Caki2 (cell line): ENCODE measurements around the gene SLC25A12. TPM values are rescaled to one million over a fixed set of nuclear protein-coding genes. Genes with fewer than 3 reads are reported as not detected.

Experiments used
- DNase-seq: peaks from one replicate; pipeline ENCODE4 v3.0.0-alpha.2; 2015; ENCODE audit warnings: low read depth
- in situ Hi-C: cut with HindIII; loops from 2 replicates; pipeline ENCODE4 v1.10.0; 2016; ENCODE audit warnings: low sequenced_read_pairs, low pct_unique_long_range_greater_than_20kb, mixed read lengths
- total RNA-seq: library from RNA; depleted of rRNA; stranded (reverse); fragments of >200 nt; shearing (Covaris generic); gene quantifications from 2 replicates; pipeline ENCODE4 v1.2.3, GENCODE V29; 2014; ENCODE audit warnings: low replicate concordance

The SLC25A12 gene
- total RNA-seq, 1 experiment from 2014 or later: 19.3 TPM

DNA sequence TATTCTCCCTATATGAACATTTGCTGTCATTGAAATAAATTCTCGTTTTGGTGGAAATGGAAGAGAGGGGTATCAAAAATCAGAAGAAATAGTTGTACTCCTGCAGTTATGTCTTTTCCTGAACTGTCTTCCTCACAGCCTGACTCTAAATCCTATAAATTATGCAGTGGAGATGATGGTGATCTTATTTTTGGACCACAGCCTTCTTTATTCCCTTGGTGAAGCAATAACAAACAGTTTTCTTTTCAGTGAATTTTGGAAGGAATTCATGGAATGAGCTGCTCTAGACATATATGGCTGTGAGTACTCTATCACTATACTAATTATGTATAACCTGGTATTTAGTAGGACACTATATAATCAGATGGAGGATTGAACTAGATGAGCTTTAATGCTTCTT, 1.7 kb upstream of the SLC25A12 start:
- DNase-seq: no peak
- in situ Hi-C loops: no loop called here

DNA sequence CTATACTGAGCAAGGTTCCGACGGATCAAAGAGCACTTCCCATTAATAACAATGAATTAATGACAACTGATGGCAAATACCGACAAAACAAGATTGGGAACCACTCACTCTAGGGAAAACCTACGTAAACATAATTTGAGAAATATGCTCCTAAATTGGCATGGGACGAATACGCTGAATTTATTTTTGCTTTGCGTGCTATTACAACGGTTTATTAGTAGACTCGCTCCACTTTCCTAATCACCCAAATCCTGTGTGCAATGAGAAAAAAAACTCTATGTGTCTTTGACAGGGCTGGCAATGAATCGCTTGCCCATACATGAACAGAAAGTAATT, 536 bp upstream of the SLC25A12 start:
- DNase-seq: no peak
- in situ Hi-C loops: no loop called here

DNA sequence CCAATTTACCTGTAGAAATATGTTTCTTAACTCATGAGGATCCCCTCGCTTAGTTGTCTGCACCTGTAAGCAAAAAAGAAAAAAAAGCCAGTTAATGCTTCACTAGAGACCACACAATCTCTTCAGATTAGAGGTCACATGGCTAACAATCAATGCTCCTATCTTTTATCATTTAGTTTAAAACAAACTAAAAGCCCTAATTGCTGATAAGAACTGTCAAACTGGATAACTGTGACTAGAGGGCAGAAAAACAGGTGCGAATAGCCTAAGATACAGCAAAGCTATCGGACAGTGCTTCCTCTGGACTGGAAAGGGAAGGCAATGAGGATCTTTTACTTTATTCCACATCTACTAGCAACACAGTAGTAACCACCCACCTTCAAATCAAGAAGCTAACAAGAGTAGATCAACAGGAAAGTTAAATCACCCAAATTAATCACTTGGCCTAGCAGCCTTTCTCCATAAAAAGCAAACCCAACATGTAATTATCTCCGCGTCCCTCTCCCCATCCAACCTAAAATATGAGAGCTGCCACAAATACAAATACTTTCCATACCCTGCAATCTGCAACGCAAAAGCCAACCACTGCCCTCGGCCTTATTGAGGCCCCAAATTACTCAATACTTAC, 734 bp downstream of the SLC25A12 start:
- DNase-seq: peak; percentile 8
- in situ Hi-C loops: no loop called here

DNA sequence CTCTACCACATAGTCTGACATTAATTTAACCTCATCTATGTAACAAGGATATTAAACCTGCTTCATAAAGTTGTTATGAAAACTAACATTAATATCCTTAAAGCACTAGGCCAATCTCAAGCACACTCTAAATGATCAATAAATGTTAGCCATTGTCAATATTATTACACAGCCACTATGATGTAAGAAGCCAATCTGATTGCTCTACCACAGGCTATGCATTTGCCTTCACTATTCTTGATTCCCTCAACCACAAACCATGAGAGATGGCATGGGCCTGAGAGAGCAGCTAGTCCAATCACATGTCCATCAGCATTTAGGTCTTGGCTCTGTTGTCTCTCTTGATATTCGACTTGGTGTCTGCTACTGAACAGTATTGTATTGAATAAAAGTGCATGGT, 4.2 kb downstream of the SLC25A12 start:
- in situ Hi-C loops: no loop called here
- no peak for DNase-seq

DNA sequence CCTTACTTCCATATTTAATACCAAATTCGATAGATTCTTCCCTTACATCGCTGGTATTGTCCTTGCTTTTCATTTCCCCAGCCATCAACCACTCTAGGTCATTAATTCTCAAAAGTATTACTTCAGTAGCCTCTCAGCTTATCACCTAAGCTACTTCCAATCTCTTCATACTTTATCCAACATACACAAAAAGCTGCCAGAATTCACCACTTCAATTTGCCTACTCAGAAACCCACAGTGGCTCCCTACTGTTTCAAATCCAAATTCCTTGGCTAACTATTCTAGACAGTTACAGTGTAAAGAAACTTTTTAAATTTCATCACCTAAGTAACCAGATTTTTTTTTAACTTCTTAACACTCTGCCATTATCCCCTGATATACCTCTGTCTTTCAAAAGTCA, 4.7 kb downstream of the SLC25A12 start:
- in situ Hi-C loops: no loop called here

DNA sequence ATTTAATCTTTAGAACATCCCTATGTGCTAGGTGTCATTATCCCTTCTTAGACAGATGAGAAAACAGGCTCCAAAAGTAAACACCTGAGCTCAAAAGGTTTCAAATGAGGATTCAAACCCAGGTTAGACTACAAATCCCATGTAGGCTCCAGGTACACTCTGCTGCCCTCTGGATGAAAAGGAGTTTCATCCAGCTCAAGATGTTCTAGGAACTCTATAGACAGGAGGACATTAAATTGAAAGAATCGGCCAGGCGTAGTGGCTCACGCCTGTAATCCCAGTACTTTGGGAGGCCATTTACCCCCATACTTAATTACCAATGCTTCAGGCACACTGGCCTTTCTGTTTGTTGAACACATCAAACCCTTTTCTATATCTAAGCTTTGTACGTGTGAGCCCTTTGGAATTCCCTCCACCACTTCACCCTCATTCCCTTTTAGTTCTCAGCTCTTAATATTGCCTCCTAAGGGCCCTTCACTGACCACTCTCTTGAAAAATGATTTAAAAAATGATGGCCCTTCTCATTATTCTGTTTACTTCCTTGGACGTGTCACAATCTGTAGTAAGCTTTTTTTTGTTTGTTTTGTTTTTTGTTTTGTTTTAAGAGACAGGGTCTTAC, 10.7 kb downstream of the SLC25A12 start:
- DNase-seq: no peak
- in situ Hi-C loops: no loop called here

More for the DNA sequence above, 4.7 kb downstream of the SLC25A12 start:
- DNase-seq: no peak

DNA sequence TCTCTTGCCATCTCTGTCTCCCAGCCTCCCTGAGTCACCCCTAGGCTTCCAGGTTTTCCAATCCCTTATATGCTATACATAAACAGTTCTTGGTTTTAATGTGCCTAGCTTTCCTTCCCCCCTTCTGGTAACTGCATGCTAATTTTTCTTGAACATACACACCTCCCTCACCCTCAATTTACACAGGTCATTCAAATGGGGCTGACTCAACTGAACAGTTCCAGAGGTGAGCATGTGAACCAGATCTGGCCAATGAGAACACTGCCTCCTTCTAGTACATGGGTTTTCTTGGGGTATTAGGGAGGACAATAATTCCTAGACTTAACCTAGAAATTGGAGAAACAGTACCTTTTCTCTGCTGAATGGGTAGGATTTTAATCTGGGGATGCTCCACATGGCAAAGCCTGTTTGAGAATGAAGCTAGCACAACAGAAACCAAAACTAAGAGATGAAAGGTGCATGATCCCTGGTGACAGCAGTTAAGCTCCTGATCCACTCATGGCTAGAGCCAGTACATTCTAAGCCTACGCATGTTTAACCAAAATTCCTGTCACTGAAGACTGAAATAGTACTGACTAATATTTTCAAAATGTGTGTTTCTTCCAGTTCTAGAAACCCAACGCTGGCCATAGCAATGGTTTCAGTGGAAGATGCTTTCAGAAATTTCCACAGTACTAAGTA, 11.8 kb downstream of the SLC25A12 start:
- in situ Hi-C loops: no loop called here
- no peak for DNase-seq

DNA sequence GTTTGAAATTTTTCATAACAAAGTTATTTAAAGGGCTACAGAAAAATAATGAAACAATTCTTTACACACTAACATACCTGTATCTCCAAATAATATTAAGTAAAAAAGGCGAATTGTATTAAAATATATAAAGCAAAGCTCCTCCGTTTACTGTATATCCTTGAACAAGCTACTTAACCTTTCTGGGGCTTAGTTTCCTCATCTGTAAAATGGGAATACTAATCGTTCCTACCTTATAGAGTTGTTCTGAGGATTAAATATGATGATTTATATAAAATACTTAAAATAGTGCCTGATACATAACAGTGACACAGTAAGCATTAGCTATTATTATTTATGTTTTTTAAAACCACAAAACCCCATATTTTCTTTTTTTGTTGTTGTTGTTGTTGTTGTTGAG, 13.3 kb downstream of the SLC25A12 start:
- in situ Hi-C loops: no loop called here

DNA sequence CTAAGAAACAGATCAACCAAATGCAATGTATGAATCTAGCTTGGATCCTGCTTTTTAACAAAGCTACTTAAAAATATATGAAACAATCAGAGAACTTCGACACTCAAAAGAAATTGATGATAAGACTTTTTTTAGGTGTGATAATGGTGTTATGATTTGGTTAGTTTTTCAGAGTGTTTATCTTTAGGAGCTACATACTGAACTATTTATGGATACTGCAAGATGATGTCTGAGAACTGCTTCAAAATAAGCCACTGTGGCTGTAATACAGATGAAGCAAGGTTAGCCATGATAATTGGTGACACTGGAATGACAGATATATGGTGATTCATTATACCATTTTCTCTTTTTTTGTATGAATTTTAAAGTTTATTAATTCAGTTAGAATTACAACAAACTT, 14.2 kb downstream of the SLC25A12 start:
- in situ Hi-C loops: no loop called here
- no peak for DNase-seq

More for the DNA sequence above, 13.3 kb downstream of the SLC25A12 start:
- DNase-seq: no peak

DNA sequence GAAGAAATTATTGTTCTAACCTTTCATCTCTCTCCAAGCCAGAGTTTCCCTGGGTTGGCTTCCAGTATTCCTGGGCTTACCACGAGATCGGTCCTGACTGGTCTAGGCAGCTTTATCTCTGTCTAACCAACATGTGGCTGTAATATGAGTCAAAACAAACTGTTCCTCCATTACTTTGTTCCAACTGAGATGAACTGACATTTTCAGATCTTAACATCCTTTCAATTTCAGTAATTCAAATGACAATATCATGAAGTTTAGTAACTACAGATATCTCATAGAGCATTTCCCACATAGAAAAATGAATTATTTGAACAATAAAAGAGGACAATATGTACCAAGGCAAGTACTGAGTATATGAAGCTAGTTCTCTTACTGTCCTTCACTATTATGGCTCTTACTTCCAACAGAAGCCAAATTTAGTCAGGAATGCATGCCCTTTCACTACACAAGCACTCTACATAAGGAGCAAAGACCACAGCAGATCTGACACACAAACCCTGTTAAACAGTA, 15.5 kb downstream of the SLC25A12 start:
- DNase-seq: no peak
- in situ Hi-C loops: no loop called here

DNA sequence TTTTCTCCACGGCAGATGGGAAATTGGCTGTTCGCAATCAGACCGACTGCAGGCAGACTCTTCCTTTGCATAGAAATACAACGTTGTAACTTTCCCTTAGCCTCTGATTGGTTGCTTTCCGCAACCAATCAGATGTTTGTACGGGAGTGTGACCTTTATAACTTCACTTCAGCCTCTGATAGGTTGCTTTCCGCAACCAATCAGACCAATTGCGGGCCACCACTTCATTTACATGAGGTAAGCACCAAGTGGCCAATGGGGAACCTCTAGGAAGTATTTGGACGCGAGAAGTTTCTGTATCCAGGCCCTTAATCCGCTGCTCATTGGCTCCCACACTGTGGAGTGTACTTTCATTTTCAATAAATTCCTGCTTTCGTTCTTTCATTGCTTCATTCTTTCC, 19.1 kb downstream of the SLC25A12 start:
- in situ Hi-C loops: no loop called here
- DNase-seq: no peak

DNA sequence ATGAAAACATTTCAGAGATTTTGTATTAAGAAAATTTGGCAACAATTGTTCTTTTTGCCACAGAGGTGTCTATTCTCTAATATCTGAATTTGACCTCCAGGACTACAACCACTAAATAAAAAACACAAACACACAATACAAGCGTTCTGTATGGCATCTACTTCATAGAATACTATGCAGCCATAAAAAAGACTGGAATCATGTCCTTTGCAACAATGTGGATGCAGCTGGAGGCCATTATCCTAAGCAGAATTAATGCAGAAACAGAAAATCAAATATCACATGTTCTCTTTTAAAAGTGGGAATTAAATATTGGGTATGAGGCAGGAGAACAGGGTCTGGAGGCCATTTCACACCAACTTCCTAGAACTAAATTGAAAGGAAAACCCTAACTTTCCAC, 19.5 kb downstream of the SLC25A12 start:
- DNase-seq: no peak
- in situ Hi-C loops: no loop called here

DNA sequence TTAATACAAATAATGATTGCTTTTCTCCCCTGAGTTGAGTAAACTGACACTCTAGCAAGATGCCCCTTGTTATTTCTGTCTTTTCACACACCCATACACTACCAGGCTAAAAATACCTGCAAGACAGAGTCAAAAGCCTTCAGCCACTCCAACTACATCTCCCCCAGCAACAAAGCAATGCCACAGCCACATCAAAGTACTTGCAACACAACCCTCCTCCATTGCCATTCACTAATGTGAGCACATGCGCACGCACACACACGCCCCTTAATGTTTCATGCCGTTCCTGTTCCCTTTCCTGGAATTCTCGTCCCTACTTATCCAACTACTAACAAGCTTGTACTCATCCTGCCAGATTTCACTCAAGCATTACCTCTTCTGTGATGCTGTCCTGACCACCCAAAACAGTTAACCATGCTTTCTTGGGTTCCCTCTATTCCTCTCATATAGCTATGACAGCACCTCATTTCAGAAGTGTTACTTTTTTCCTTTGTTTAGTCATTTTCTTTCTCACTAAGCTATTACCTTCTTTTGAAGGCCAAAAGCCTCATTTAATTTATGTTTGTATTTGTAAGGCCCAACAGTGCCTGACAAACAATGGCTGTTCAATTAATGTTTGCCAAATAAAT, 29.6 kb downstream of the SLC25A12 start:
- in situ Hi-C loops: no loop called here
- no peak for DNase-seq

DNA sequence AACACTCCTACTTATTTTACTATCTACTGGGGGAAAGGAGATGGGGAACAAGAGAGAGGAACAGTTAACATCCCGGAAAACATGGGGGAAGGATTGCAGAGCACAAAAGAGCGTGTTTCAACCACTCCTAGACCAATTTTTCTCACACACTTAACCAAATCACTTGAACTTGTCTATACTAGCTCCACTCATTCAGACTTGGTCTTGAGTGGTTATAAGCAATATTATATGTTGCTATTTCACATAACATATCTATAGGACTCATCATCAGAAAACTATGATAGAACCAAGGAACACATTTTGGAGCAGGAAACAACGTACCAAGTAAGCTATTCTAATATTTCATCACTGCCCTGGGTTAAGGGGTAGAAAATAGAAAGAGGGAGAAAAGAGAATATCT, 31.5 kb downstream of the SLC25A12 start:
- DNase-seq: no peak
- in situ Hi-C loops: no loop called here

DNA sequence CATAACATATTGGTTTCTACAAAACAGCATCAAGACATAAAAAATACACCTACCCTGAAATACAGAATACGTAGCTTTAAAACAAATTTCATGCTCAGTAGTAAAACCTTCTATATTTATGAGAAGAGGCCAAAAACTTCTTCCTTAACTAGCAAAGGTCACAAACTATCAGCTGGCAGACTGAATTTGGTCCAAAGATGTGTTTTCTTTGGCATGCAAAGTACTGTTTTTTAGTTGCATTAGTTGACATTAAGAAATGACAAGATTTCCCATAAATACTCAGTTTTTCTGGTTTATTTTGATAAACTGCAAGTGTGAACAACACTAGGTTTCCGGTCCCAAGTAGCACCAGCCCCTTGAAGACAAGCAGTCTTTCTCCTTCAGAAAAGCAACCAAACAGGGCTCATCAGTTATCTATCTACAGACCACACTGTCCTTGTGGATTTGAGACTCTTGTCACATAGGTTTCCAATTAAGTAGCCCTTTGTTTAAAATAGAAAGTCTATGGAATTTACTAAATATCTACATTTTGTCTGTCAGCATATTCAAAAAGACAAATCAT, 35.6 kb downstream of the SLC25A12 start:
- DNase-seq: no peak
- in situ Hi-C loops: no loop called here

DNA sequence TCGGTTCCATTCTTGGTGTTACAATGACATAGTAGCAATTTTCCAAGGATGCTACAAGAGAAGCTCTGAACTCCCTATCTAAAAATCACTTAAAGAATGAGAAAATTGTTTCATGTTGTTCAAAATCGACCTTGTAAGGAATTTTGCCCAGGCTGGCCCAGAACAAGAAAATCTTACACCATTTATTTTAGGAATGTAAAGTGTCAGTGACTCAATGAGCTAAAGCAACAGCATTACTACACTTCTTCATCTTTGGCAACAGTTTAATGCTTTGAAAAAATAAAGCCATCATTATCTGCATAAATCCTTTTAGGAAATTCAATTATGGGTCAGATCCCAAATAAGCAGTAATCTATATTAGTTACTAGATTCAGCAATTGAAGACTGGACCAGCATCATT, 38.6 kb downstream of the SLC25A12 start:
- in situ Hi-C loops: no loop called here
- no peak for DNase-seq

DNA sequence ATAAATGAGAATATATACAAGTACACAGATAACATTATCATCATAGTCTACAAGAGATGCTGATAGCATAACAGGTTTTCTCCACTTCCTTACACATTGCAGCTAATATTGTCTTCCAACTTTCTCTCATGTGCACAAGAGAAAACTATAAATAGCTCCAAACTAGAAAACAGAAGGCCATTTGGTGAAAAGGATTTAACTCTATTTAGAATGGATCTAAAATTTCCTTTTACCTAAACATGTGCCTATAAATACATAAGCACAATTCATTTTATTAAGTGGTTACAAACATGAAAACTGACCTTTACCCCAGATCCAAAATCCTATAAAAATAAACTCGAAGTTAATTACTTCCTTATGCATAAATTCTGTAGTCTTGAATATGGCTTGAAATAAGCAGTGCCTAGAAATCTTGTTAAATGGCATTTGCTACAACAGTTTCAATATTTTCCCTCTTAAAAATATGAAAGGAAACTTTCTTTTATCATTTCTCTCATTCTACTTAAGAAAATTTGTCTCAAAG, 41.6 kb downstream of the SLC25A12 start:
- no peak for DNase-seq
- in situ Hi-C loops: no loop called here

DNA sequence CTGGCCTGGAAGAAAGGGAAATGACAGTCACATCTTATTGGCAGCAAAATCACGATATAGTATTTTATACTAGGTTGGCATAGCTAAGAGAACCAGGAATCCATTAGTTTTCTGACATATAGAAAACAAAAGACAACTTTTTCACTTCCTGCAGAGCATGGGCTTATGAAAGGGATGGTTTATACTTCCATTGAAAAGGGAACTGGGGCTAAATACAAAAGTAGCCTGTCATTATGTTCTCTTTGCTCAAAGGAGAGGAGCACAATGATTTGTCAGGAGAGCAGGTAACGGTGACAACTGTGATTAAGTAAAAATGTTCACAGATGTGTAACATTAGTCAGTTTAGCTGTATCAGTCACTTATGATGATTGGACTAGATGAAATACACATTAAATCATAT, 46.4 kb downstream of the SLC25A12 start:
- in situ Hi-C loops: no loop called here
- no peak for DNase-seq

DNA sequence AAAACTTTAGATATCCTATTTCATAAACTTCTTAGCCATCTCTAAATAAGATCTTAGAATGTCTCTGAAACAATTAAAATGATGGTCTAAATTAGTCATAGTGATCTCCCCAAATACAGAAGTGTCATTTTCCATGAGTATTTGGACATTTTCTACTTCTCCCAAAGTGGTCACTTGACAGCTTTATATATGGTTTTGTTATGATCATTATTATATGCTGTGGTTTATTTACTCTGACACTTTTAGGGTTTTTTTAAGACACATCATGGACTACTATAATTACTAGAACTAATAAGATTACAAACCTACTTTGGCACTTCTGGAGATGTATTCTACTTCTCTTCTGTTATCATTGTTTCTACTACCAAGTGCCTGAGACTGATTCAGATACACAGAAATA, 47.1 kb downstream of the SLC25A12 start:
- in situ Hi-C loops: no loop called here
- no peak for DNase-seq
